Astrocyte (in vitro differentiated cells and primary cell): ENCODE measurements around the gene DCC.

Source experiments
- CTCF ChIP-seq: IDR thresholded peaks from 2 replicates; pipeline ENCODE4 v1.5.1; 2011; ENCODE audit warnings: low read depth, mild to moderate bottlenecking, inconsistent platforms, low read length, moderate library complexity; ENCODE audit not compliant: insufficient read depth
- EZH2 ChIP-seq: IDR thresholded peaks from 2 replicates; pipeline ENCODE4 v1.6.1; 2012; ENCODE audit warnings: mild to moderate bottlenecking, low read length, inconsistent platforms; ENCODE audit not compliant: insufficient read depth

- TF ChIP-seq EZH2 (no peak), CTCF (no peak)
These were observed 504.3 kb downstream of the DCC start for GRCh38 chr18:52844323-52844722.
